SK-MEL-5 (cell line): ENCODE results near the gene FN3K. TPM values are rescaled to one million over a fixed set of nuclear protein-coding genes. Genes with fewer than 3 reads are reported as not detected.
"Not testable (repeated sequence)": the region's sequence is repeated elsewhere in the genome, so short reads cannot be mapped to it uniquely, and the experiment has no call there.

Source experiments
- DNase-seq: peaks from one replicate; pipeline ENCODE4 v3.0.0-alpha.2; 2016; ENCODE audit warnings: low read depth, low spot score
- in situ Hi-C: cut with HindIII; loops from 2 replicates; pipeline ENCODE4 v1.10.0; 2016; ENCODE audit warnings: low sequenced_read_pairs, high pct_unique_total_duplicates, low pct_unique_long_range_greater_than_20kb
- total RNA-seq: library from RNA; depleted of rRNA; stranded (reverse); fragments of >200 nt; shearing (Covaris generic); gene quantifications from 2 replicates; pipeline ENCODE4 v1.2.3, GENCODE V29; 2014

The FN3K gene
- total RNA-seq, 1 experiment from 2014 or later = 1.1 TPM

DNA sequence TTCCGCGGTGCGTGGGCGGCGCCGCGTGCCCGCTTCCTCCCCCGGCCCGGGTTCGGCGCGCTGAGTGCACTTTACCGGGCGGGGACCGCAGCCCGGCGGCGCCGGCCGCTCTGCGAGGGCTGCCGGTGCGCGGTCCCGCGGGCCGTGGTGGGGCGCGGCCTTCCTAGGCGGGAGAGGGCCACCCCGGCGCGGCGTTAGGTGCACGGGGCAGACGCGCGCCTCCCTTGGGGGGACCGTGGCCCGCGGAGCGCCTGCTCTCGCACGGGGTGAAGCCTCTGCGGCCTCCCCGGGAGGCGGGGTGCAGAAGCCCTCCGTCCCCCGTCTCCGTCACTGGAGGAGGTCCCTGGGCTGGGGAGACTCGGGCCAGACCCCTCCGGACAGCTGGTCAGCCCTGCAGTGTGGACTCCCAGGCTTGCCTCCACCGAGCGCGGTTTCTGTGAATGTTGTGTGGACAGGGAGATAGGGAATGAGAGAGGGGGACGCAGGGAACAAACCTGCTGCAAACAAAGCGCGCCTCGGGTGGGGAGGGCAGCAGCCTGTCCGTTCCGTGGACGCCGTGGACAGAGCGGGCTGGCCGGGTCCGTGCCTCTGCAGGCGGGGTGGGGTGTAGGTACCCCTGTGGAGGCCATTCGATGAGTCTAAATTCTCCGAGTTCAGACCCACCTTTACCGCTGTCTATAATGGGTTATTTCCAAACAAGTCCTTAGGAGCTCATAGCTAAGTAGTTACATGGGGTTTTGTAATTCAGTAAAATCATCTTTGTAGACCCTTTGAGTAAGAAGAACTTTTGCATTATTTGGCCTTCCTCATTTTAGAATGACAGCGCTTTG is 17.2 kb downstream of the FN3K start:
- DNase-seq = no peak
- in situ Hi-C loops = no loop called here

DNA sequence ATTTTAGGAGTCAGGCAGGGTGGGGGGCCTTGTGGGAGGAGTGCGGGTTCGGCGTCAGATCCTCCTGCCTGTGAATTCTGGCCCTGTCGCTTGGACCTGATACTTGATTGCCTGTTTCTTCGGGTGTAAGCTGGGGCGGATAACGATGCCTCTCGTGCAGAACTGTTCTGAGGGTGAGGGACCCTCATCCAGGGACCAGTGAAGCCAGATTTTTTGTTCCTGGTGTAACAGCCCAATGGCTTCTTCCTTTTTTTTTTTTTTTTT is 17.7 kb downstream of the FN3K start:
- in situ Hi-C loops = no loop called here
- no peak for DNase-seq

DNA sequence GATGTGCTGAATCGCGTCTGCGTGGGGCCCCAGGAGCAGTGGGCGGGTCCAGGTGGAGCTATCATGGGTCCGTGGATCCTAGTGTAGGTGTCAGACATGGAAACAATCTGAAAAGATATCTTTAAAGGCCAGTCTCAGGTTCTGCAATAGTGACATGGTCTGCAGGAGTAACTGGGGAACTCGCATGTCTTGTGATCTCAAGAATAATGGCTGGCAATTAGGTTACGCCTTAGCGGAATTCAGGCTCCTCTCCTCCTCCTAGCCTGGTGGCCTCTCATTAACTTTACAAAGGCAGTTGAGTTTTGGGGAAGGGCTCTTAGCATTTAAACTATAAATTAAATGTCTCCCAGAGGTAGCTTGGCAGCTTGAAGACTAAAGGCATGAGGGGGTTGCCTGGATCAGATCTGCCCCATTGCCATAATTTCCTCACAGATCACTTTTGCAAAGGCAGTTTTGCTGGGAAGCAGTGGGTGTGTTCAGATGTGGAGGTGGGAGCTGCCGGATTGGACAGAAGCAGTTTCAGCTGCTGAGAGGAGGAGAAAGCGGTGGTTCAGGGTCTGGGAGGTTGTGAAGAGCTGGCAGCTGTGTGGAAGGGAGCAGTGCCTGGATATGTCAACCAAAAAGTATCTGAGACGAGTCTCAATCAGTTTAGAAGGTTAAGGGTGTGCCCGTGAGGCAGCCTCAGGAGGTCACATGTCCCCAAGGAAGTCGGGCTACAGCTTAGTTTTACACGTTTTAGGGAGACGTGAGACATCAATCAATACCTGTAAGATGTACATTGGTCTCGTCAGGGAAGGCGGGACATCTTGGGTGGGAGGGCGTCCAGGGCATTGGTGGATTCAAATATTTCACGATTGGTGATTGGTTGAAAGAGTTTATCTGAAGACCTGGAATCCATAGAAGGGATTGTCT is 19.1 kb downstream of the FN3K start:
- DNase-seq = peak; percentile 17
- in situ Hi-C loops = no loop called here

DNA sequence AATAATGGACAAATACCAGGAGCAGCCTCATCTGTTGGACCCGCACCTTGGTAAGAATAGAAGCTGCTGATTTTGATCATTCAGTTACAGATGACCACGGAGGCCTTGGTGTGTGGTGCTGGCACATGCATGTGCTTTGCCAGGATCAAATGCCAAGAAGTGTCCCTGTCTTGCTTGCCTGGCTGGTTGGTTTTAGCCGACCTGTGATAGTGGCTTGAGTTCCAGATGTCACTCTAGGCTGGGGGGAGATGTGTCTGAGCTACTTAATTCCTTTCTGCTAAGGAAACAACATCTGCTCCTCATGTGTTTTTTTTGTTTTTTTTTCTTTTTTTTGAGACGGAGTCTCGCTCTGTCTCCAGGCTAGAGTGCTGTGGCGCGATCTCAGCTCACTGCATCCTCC is 20.8 kb downstream of the FN3K start:
- in situ Hi-C loops = no loop called here
- DNase-seq = no peak

GRCh38 chr17:82765371-82765770 is 30.0 kb downstream of the FN3K start:
- no peak for DNase-seq
- in situ Hi-C loops = no loop called here

DNA sequence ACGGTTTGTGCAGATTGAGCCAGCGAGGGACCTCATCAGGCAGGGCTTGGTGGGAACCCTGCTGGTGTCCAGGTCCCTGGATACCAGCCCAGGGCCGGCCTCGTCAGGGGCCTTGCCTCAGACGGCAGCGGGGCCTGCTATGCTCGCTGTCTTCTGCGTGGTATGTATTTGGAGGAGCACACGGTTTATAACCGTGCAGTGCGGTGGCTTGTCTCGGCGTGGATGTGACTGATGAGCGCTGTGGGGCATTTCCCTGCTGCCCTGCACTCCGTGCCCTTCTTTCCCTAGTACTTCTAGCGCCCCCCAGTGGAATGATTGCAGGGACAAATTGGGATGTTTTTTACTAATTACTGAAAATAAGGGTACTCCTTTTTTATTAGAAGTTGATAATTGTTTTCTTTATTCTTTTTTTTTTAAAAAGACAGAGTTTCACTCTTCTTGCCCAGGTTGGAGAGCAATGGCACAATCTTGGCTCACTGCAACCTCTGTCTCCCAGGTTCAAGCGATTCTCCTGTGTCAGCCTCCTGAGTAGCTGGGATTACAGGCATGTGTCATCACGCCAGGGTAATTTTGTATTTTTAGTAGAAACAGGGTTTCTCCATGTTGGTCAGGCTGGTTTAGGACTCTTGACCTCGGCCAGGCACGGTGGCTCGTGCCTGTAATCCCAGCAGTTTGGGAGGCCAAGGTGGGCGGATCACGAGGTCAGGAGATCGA is 31.8 kb downstream of the FN3K start:
- in situ Hi-C loops = no loop called here
- DNase-seq = peak; percentile 66

DNA sequence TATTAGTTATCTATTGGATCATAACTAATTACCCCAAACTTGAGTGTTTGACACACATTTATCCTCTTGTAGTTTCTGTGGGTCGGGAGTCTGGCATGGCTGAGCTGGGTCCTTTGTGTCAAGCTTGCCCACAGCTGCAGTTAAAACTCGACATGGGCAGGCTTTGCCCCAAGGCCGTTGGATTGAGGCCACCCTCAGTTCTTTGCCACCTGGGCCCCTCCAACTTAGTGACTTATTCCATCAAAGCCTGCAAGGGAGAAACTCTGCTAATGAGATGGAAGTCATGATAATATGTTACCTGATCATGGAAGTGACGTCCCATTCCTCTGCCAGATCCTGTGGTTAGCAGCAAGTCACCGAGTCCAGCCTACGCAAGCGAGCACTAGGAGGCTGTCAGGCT is 33.6 kb downstream of the FN3K start:
- in situ Hi-C loops = no loop called here
- DNase-seq = no peak

DNA sequence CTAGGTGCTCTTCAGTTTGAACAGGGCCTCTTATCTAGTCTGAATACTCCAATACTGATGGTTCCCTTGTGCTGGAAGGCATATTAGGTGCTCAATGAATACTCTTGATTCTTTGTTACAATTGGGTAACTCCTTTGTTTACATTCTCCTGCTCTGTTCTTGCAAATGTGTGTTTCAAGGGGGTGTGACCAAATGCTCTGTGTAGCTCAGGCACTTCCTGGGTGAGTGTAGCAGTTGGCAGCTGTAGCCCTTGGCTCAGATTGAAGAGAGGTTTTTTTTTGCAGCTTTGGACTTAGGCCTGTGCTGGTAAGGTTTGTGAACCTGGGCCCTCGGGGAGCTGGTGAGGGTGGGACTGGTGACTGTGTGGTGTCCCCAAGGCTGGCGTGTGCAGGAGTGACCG is 36.6 kb downstream of the FN3K start:
- in situ Hi-C loops = no loop called here
- DNase-seq = no peak

- DNase-seq, in situ Hi-C loops: not testable (repeated sequence)
Measured at GRCh38 chr17:82774456-82774855, 39.0 kb downstream of the FN3K start.

GRCh38 chr17:82775001-82775823 is 39.8 kb downstream of the FN3K start:
- in situ Hi-C loops = no loop called here
- DNase-seq = peak; percentile 49

DNA sequence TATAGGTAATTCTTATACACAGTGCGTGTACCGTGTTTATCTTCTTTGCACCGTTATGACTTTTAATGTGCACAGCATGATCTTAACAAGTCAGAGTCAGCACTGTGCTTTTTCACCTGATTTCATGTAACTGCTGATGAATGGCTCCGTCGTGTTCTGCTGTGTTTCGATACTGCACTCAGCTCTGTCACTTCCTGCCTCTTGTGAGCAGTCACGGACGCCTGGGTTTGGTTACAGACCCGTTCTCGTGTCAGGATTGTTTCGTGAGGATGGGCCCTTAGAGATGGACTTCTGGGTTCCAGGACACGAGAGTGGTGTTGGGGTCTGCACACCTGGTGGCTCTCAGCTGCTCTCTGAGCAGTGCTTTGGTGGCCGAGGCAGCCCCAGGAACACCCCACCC is 41.0 kb downstream of the FN3K start:
- no peak for DNase-seq
- in situ Hi-C loops = no loop called here

GRCh38 chr17:82777778-82778375 is 42.5 kb downstream of the FN3K start:
- DNase-seq, in situ Hi-C loops: not testable (repeated sequence)

- in situ Hi-C loops = no loop called here
- DNase-seq = no peak
Measured at GRCh38 chr17:82779541-82779940, 44.1 kb downstream of the FN3K start.

- DNase-seq = no peak
- in situ Hi-C loops = no loop called here
Measured at GRCh38 chr17:82780195-82780594, 44.8 kb downstream of the FN3K start.

DNA sequence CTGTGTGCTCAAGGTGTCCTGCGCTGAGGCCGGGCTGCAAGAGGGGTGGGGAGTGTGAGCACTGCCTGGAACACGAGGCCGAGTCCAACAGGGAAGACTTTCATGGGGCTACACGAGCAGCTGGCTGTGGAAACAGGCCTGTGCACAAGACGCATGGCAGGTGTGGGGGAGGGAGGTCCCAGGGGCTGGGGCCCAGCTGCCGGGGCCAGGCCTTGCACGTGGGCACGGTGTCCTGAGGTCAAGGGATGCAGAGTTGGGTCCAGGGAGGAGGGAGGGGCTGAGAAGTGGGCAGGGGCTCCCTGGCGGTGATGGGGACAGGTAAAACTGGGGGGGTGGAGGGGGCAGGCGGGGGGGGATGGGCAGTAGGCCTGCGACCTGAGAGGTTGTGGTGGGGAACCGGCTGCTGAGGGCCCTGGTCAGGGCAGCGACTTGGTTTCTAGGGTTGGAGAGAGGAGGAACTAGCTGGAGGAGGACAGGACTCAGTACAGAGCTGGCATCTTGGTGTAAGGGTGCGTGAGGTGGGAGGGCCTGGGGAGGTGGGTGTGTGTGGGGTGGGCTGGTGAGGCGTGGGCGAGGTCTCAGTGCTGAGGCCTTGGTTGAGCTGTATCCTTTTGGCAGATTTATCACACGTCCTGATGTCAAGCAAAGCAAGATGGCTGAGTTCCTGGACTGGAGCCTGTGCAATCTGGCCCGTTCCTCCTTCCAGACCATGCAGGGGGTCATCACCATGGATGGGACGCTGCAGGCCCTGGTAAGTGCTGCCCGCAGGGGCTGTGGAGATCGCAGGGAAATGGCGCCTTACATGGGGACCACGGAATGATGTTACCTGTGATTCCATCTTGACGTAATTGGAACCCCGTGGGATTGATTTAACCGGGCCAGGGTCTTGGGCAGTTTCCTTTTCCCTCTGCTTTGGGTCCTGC is 45.8 kb downstream of the FN3K start:
- DNase-seq = no peak
- in situ Hi-C loops = no loop called here

- in situ Hi-C loops = no loop called here
- DNase-seq = peak; percentile 69
Measured at GRCh38 chr17:82781894-82782274, 46.5 kb downstream of the FN3K start.
